Upper lobe of right lung (tissue), 1 donor: ENCODE data around the gene PRIMPOL. TPM values are rescaled to one million over a fixed set of nuclear protein-coding genes. Genes with fewer than 3 reads are reported as not detected.

Source experiments
- ATAC-seq: fragments of 200-7000 bp; cut with Tn5 transposase; one replicate; pipeline ENCODE4 v1.9.1; 2020; ENCODE audit warnings: mild to moderate bottlenecking, moderate library complexity
- DNase-seq: peaks from one replicate; pipeline ENCODE4 v3.0.0-alpha.2; 2020
- H3K27ac ChIP-seq: fragments of 200-600 bp; one replicate; pipeline ENCODE4 v1.8.0; 2022
- H3K27me3 ChIP-seq: fragments of 200-600 bp; one replicate; pipeline ENCODE4 v1.8.0; 2022; ENCODE audit warnings: mild to moderate bottlenecking
- H3K36me3 ChIP-seq: fragments of 200-600 bp; one replicate; pipeline ENCODE4 v1.8.0; 2022
- H3K4me1 ChIP-seq: fragments of 200-600 bp; one replicate; pipeline ENCODE4 v1.8.0; 2022
- H3K4me3 ChIP-seq: fragments of 200-600 bp; one replicate; pipeline ENCODE4 v1.8.0; 2022; ENCODE audit warnings: mild to moderate bottlenecking
- H3K9me3 ChIP-seq: fragments of 200-600 bp; one replicate; pipeline ENCODE4 v1.8.0; 2022
- CTCF ChIP-seq: fragments of 200-600 bp; IDR thresholded peaks from one replicate; pipeline ENCODE4 v1.8.0; 2022; ENCODE audit warnings: antibody characterized with exemption
- intact Hi-C: fragments of 100-400 bp; cut with DNase I; formaldehyde crosslinking; loops from one replicate; pipeline ENCODE4 v1.11.0; 2022
- total RNA-seq: library from RNA; stranded (reverse); fragmentation: NEBNext Ultra II Directional; extraction: Animal tissue kit (Norgen Biotek cat#: 25700); gene quantifications from one replicate; pipeline ENCODE4 v1.2.1, GENCODE V29; 2021
- donor health status: DM: no; HTN: yes; CAD: no; lungs with severe emphysema.

PRIMPOL gene
- total RNA-seq, 1 donor from 2014 or later: 14.4 TPM

- Histone ChIP-seq H3K9me3 (no peaks in the 10 kb centered on the region), H3K4me1 (peaks cover 6% of the 10 kb centered on the region), H3K27ac (no peak overlapping the region), H3K36me3 (peaks cover 28% of the 10 kb centered on the region), H3K4me3 (no peak overlapping the region), H3K27me3 (no peaks in the 10 kb centered on the region)
- intact Hi-C loops: no loop called here
- DNase-seq: no peak
- no peak for TF ChIP-seq CTCF
- peak; percentile 58 for ATAC-seq
These were observed 19.1 kb downstream of the PRIMPOL start for GRCh38 chr4:184668511-184669114.

GRCh38 chr4:184669251-184669650 lies 19.7 kb downstream of the PRIMPOL start:
- intact Hi-C loops: no loop called here
- peaks cover 6% of the 10 kb centered on the region for H3K4me1 ChIP-seq
- no peaks in the 10 kb centered on the region for H3K27me3 ChIP-seq
- H3K27ac ChIP-seq: no peak overlapping the region
- no peak for DNase-seq
- TF ChIP-seq CTCF: no peak
- H3K9me3 ChIP-seq: no peaks in the 10 kb centered on the region
- H3K36me3 ChIP-seq: peaks cover 28% of the 10 kb centered on the region
- no peak for ATAC-seq
- no peak overlapping the region for H3K4me3 ChIP-seq

GRCh38 chr4:184671101-184671500 lies 21.6 kb downstream of the PRIMPOL start:
- no peak overlapping the region for H3K27ac ChIP-seq
- no peaks in the 10 kb centered on the region for H3K9me3 ChIP-seq
- intact Hi-C loops: no loop called here
- TF ChIP-seq CTCF: no peak
- ATAC-seq: no peak
- peaks cover 6% of the 10 kb centered on the region for H3K4me1 ChIP-seq
- no peak overlapping the region for H3K4me3 ChIP-seq
- DNase-seq: no peak
- H3K27me3 ChIP-seq: no peaks in the 10 kb centered on the region
- H3K36me3 ChIP-seq: peaks cover 25% of the 10 kb centered on the region

DNA sequence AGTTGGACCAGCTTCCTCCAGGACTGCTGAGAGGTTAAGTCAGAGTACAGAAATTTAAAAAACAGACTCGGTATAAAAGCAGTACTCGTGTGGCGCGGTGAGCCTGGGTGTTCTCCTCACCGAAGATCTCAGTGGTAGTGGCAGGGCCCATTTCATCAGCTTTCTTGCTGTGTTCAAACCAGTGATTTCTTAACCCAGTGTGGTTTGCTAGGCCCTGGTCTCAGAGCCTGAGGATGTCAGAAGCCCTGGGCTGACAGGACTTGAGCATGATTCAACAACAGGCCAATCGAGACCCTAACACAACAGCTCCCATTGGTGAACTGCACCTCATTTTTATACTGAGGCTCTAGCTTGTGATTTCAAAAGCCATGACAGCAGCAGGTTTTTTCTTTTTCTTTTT lies 23.2 kb downstream of the PRIMPOL start:
- H3K36me3 ChIP-seq: peaks cover 20% of the 10 kb centered on the region
- H3K27ac ChIP-seq: no peak overlapping the region
- intact Hi-C loops: no loop called here
- no peaks in the 10 kb centered on the region for H3K27me3 ChIP-seq
- H3K9me3 ChIP-seq: no peaks in the 10 kb centered on the region
- ATAC-seq: no peak
- peaks cover 6% of the 10 kb centered on the region for H3K4me1 ChIP-seq
- no peak for TF ChIP-seq CTCF
- no peak overlapping the region for H3K4me3 ChIP-seq
- DNase-seq: no peak

DNA sequence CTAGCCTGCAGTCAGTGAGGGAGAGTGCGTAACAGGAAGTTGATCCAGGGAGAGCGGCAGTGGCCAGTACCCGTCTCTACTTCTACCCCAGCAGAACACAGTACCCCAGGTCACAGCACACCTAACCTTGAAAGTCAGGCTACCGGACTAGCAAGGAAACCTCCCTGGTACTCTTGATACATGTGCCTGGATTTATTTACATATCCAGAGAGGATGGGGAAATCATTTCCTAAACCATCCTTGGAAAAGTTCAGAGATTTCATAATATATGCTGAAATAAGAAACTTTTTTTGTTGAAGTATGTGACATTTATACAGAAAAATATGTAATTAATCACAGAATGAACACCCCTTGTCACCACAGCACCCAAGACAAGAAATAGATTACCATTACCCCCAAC lies 24.5 kb downstream of the PRIMPOL start:
- Histone ChIP-seq H3K27me3 (no peaks in the 10 kb centered on the region), H3K4me1 (no peaks in the 10 kb centered on the region), H3K4me3 (no peak overlapping the region), H3K36me3 (peaks cover 10% of the 10 kb centered on the region), H3K9me3 (no peaks in the 10 kb centered on the region), H3K27ac (no peak overlapping the region)
- TF ChIP-seq CTCF: no peak
- intact Hi-C loops: no loop called here
- ATAC-seq (no peak), DNase-seq (no peak)

- no peak for ATAC-seq
These were observed 25.5 kb downstream of the PRIMPOL start for GRCh38 chr4:184675018-184675417.

More at GRCh38 chr4:184675018-184675417, 25.5 kb downstream of the PRIMPOL start:
- intact Hi-C loops: no loop called here
- Histone ChIP-seq H3K9me3 (no peaks in the 10 kb centered on the region), H3K27me3 (no peaks in the 10 kb centered on the region), H3K27ac (no peak overlapping the region), H3K4me1 (no peaks in the 10 kb centered on the region), H3K4me3 (no peak overlapping the region), H3K36me3 (peaks cover 10% of the 10 kb centered on the region)
- no peak for TF ChIP-seq CTCF
- no peak for DNase-seq
